SK-N-SH treated with all-trans-retinoic acid at 6 μM for 48 hours (cell line): ENCODE measurements around the gene CFP.

Experiments used
- ESRRG ChIP-seq: fragments of 250-450 bp; sonication (Bioruptor Pico); IDR thresholded peaks from 2 replicates; pipeline ENCODE4 v1.6.1; 2021; ENCODE audit warnings: mild to moderate bottlenecking
- RARB ChIP-seq: fragments of 250-450 bp; sonication (Bioruptor Pico); IDR thresholded peaks from 2 replicates; pipeline ENCODE4 v1.8.0; 2021; ENCODE audit warnings: mild to moderate bottlenecking, moderate library complexity
- TF ChIP-seq, protein P1 (sequence below): fragments of 250-450 bp; sonication (Bioruptor Pico); IDR thresholded peaks from 2 replicates; pipeline ENCODE4 v1.5.1; 2020; ENCODE audit warnings: low read depth, mild to moderate bottlenecking, moderate library complexity

GRCh38 chrX:47574076-47574546 is 55.6 kb downstream of the CFP start:
- TF ChIP-seq, protein P1, sequence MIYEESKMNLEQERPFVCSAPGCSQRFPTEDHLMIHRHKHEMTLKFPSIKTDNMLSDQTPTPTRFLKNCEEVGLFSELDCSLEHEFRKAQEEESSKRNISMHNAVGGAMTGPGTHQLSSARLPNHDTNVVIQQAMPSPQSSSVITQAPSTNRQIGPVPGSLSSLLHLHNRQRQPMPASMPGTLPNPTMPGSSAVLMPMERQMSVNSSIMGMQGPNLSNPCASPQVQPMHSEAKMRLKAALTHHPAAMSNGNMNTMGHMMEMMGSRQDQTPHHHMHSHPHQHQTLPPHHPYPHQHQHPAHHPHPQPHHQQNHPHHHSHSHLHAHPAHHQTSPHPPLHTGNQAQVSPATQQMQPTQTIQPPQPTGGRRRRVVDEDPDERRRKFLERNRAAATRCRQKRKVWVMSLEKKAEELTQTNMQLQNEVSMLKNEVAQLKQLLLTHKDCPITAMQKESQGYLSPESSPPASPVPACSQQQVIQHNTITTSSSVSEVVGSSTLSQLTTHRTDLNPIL (CRISPR knock-in tag), result no peak
- TF ChIP-seq RARB (CRISPR knock-in tag) (no peak), ESRRG (CRISPR knock-in tag) (no peak)
